GM21529 (cell line): ENCODE results near the gene HSF4.

ENCODE experiments used
- ATAC-seq: cut with Tn5 transposase; IDR thresholded peaks from one replicate; pipeline ENCODE4 v1.9.1; 2021; ENCODE audit not compliant: unreplicated experiment

HSF4 gene

GRCh38 chr16:67200491-67200890 is 35.9 kb downstream of the HSF4 start:
- ATAC-seq, result no peak

- ATAC-seq, result no peak
Measured at GRCh38 chr16:67201411-67202345, 37.1 kb downstream of the HSF4 start.

- ATAC-seq, result no peak
Measured at GRCh38 chr16:67202426-67202825, 37.9 kb downstream of the HSF4 start.

GRCh38 chr16:67202956-67203493 is 38.5 kb downstream of the HSF4 start:
- no peak for ATAC-seq

- ATAC-seq, result no peak
Measured at GRCh38 chr16:67204076-67204475, 39.5 kb downstream of the HSF4 start.

GRCh38 chr16:67206129-67206837 is 41.7 kb downstream of the HSF4 start:
- ATAC-seq, result no peak

GRCh38 chr16:67206838-67207248 is 42.3 kb downstream of the HSF4 start:
- no peak for ATAC-seq

- no peak for ATAC-seq
Measured at GRCh38 chr16:67207249-67208091, 42.9 kb downstream of the HSF4 start.

- no peak for ATAC-seq
Measured at GRCh38 chr16:67208154-67208896, 43.8 kb downstream of the HSF4 start.

GRCh38 chr16:67209565-67209964 is 45.0 kb downstream of the HSF4 start:
- ATAC-seq, result no peak

- no peak for ATAC-seq
Measured at GRCh38 chr16:67210069-67210937, 45.8 kb downstream of the HSF4 start.

- no peak for ATAC-seq
Measured at GRCh38 chr16:67211674-67212073, 47.1 kb downstream of the HSF4 start.

GRCh38 chr16:67212766-67213165 is 48.2 kb downstream of the HSF4 start:
- ATAC-seq, result no peak

GRCh38 chr16:67213197-67214019 is 48.9 kb downstream of the HSF4 start:
- no peak for ATAC-seq

GRCh38 chr16:67215706-67216105 is 51.2 kb downstream of the HSF4 start:
- ATAC-seq, result no peak

GRCh38 chr16:67216612-67217490 is 52.3 kb downstream of the HSF4 start:
- no peak for ATAC-seq
